NCI-H748 (cell line): ENCODE results near the gene TMEM258.
A peak's percentile ranks its signal among the peaks of the same experiment; 100 is the strongest.

Source experiments
- DNase-seq: peaks from one replicate; lab custom pipeline; 2025; ENCODE audit not compliant: unreplicated experiment; lab: John Stamatoyannopoulos, UW

Gene TMEM258

DNA sequence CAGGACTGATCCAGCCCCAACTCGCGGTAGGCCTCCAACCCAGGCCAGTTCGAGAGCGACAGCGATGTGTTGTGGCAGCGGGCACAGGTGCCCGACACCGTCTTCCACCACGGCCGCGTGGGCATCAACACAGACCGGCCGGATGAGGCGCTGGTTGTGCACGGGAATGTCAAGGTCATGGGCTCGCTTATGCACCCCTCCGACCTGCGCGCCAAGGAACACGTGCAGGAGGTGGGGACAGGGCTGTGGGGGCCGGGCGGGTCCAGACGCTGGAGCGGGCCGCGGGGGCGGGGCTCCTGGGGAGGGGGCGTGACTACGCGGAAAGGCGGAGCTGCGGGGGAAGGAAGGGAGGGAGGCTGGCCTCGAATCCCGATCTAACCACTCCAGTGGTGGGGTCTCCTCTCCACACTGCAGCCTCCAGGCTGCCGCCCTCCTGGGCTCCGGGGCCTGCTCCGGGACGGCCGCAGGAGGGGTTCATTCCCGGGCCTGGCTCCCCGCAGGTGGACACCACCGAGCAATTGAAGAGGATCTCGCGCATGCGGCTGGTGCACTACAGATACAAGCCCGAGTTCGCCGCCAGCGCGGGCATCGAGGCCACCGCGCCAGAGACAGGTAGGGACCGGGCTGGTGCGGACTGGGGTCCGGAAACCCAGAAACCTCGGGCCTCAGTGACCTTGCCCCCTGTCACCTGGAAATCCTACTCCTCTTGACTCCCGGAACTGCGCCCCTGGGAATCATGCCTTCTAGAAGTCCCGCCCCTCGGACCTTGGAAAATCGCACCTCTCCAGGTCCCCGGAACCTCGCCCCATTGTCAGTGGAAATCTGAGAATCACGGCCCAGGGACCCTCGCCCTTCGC, 14.9 kb downstream of the TMEM258 start:
- peak; percentile 39 for DNase-seq

DNA sequence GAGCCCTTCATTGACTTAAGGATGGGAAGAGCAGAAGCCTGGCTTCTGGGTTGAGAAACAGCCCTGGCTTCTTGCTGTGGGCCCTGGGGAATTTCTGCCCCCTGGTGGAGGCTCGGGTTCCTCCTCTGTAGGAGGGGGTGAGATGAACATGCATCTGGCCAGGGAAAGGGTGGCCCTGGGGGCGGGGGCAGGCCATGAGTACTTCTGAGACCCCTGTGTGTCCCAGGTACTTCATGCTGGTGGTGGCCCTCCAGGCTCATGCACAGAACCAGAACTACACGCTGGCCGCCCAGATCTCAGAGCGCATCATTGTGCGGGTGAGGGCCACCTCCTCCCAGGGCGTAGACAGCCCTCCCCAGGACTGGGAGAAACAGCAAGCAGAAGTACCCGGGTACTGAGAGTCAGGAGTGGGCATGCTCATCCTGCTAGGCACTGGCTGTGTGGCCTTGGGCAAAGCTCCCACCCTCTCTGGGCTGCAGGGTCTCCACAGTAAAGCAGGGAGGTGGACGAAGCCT, 15.8 kb downstream of the TMEM258 start:
- peak; percentile 51 for DNase-seq

- no peak for DNase-seq
These were observed 16.5 kb downstream of the TMEM258 start for GRCh38 chr11:61775606-61776554.

DNA sequence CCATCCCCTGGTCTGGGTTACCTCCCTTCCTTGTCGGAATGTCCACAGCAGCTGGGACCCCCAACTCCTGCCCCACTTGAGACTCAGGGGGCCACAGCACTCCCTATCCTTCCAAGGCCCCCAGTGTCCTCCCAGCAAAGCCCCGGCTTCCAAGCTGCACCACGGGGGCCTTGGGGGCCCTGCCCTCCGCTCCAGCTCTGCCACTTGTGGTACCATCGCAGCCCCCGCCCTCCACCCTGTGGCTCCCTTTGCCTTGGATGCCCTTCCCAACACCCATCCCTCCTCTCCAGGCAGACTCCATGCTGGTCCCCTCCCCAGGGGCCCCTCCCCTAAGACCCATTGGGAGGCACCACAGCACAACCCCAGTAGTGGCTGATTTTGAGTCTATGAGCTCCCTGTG, 17.3 kb downstream of the TMEM258 start:
- no peak for DNase-seq

- no peak for DNase-seq
These were observed 18.0 kb downstream of the TMEM258 start for GRCh38 chr11:61774411-61774810.

DNA sequence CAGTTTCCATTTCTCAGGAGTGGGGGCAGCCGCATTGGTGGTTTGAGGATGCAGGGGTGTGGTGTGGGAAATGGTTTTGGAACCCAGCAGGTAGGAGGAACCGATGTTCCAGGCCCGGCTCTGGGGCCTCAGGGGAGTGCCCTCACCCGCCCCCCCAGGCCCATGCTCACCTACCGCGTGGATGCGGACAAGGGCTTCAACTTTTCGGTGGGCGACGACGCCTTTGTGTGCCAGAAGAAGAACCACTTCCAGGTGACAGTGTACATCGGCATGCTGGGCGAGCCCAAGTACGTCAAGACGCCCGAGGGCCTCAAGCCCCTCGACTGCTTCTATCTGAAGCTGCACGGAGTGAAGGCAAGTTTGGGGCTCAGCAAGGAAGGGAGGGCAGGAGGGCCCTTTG, 18.6 kb downstream of the TMEM258 start:
- no peak for DNase-seq

DNA sequence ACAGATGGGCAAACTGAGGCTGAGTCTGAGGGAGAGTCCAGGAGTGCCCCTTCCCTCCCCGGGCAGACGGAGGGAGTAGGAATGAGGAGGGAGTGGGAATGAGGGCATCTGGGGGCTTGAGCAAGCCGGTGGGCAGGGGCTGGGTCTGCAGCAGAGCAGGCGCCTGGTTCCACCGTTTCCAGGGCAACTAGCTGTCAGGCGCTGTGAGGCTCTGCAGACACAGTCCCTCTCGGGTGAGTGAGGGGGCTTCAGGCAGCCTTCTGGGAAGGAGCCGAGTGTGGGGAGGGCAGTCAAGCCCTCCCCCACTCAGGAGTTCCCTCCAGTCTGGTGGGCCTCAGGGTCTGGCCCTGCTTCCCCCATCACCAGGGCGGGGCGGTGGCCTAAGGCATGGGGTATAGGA, 19.0 kb downstream of the TMEM258 start:
- DNase-seq = no peak

DNA sequence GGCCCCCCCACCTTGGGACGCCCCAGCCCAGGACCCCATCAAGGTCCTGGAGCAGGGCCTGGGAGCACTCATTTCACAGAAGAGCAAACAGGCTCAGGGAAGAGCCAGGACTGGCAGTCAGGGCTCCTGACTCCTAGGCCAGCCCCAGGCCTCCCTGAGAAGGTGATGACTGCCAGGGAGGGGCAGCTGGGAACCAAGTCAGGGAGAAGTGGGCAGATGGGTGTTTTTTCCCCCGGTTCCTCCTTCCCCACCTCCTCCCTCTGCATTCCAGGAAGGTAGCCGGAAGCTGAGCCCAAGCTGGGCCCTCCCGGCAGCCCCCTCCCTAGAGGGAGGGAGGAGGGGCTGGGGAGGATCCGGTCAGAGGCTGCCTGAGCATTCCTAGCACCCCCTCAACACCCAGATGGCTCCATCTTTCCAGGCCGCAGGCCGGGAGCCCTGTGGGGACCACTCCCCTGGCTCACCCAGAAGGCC, 20.4 kb downstream of the TMEM258 start:
- DNase-seq = no peak

GRCh38 chr11:61771195-61771894, 21.1 kb downstream of the TMEM258 start:
- no peak for DNase-seq

DNA sequence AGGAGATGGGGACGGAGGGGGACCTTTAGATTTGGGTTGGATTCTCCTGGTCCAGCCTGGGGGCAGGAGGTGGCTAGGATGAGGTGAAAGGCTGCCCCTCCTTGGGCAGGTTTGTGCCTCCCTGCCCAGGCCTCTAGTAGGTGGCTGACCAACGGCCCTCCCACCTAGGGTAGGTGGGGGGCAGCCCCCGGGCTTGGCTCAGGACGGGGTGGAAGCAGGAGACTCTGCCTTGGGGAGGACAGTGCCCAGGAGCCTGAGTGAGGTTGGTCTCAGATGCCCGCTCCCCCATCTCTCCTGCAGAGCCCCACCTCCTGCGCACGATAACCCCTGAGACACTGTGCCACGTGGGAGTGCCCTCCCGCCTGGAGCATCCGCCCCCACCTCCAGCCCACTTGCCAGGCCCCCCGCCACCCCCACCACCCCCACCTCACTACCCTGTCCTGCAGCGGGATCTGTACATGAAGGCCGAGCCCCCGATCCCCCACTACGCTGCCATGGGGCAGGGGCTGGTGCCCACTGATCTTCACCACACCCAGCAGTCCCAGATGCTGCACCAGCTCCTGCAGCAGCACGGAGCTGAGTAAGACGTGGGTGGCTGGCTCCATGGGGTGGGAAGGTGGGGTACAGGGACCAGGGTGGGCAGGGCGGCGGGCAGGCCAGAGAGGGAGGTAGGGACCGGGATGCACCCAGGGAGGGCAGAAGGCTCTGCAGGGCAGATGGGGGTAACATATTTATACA, 22.3 kb downstream of the TMEM258 start:
- DNase-seq = no peak

DNA sequence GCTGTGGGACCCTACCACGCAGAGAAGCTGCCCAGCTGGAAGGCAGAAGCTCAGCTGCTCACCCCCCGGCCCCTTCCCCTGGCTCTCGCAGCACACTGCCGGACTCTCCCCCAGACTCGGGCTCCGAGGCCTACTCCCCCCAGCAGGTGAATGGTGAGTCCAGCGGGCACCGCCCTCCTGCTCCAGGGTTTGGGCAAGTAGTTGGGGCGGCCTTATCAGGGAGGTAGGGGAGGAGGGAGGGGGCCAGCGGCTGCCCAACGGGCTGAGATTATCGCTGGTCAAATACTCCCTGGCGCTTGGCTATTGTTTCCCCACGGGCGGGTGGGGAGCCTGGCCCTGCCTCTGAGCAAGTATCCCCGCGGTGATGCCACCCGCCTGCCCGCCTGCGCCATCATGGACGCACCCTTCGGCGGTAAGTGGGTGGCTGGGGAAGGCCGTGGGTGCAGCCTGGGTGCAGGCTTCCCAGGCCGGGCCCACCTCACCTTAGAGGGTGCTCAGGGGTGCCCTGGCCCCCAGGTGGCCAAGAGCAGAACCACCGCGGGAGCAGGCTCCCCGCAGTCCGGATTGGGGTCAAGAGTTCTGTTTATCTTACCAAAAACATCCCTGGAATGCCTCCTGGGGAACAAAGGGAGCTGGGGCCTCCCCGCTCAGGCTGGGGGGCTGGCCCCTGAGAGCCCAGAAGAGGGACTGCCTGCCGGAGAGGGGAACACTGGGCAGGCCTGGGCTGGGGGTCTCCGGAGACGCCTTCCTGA, 23.1 kb downstream of the TMEM258 start:
- DNase-seq = no peak

GRCh38 chr11:61768376-61769076, 23.9 kb downstream of the TMEM258 start:
- no peak for DNase-seq

- peak; percentile 19 for DNase-seq
These were observed 26.0 kb downstream of the TMEM258 start for GRCh38 chr11:61766353-61766841.

DNA sequence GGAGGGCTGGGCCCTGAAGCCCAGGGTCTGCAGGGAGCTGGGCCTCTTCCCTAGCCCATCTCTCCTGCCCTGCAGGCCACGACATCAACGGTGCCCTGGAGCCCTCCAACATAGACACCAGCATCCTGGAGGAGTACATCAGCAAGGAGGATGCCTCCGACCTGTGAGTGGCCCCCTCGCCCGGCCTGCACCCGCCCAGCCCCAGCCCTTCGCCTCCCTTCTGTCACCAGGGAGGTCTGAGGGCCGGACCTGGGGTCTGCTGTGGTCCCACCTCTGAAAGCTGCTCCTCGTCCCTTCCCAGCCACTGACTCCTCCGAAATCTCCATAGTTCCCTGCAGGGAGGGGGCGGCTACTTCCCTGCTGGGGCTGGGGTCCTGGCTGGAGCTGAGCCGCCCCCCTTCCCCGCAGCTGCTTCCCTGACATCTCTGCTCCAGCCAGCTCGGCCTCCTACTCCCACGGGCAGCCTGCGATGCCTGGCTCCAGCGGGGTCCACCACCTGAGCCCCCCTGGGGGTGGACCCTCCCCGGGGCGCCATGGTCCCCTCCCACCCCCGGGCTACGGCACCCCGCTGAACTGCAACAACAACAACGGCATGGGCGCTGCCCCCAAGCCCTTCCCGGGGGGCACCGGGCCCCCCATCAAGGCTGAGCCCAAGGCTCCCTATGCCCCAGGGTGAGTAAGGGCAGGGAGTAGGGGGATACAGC, 26.7 kb downstream of the TMEM258 start:
- DNase-seq = no peak

- no peak for DNase-seq
These were observed 27.7 kb downstream of the TMEM258 start for GRCh38 chr11:61764606-61765260.

- no peak for DNase-seq
These were observed 28.3 kb downstream of the TMEM258 start for GRCh38 chr11:61763930-61764605.

GRCh38 chr11:61762798-61763197, 29.6 kb downstream of the TMEM258 start:
- no peak for DNase-seq
